Loucy (cell line): Measurements from ENCODE around the gene PPARG.

Experiments used
- H2AFZ ChIP-seq: fragments of 200-600 bp; sonication (generic); 2 replicates; pipeline ENCODE4 v1.6.0; 2016; ENCODE audit warnings: antibody characterized with exemption, mild to moderate bottlenecking, low read length, moderate library complexity
- H3F3A ChIP-seq: fragments of 200-600 bp; 2 replicates; pipeline ENCODE4 v1.6.0; 2016; ENCODE audit warnings: antibody characterized with exemption, low read depth, mild to moderate bottlenecking
- H3K27me3 ChIP-seq: fragments of 200-600 bp; sonication (generic); 2 replicates; pipeline ENCODE4 v1.6.1; 2014; ENCODE audit warnings: low read length, mild to moderate bottlenecking; ENCODE audit not compliant: insufficient read depth, poor library complexity, severe bottlenecking
- H3K36me3 ChIP-seq: fragments of 200-600 bp; sonication (generic); 2 replicates; pipeline ENCODE4 v1.6.1; 2016; ENCODE audit warnings: low read length; ENCODE audit not compliant: insufficient read depth
- H3K4me1 ChIP-seq: fragments of 200-600 bp; sonication (generic); 2 replicates; pipeline ENCODE4 v1.5.1; 2014; ENCODE audit warnings: low read length, mild to moderate bottlenecking; ENCODE audit not compliant: insufficient read depth, poor library complexity, severe bottlenecking
- H3K4me2 ChIP-seq: fragments of 200-600 bp; sonication (generic); 2 replicates; pipeline ENCODE4 v1.6.0; 2014; ENCODE audit warnings: antibody characterized with exemption, low read length, low read depth, mild to moderate bottlenecking; ENCODE audit not compliant: poor library complexity, severe bottlenecking
- H3K4me3 ChIP-seq: fragments of 200-600 bp; sonication (generic); 2 replicates; pipeline ENCODE4 v1.5.1; 2014; ENCODE audit warnings: low read length, mild to moderate bottlenecking, mixed read lengths; ENCODE audit not compliant: poor library complexity, severe bottlenecking
- H3K79me2 ChIP-seq: fragments of 200-600 bp; sonication (generic); 2 replicates; pipeline ENCODE4 v1.6.1; 2014; ENCODE audit warnings: low read length; ENCODE audit not compliant: insufficient read depth
- H3K9ac ChIP-seq: fragments of 200-600 bp; sonication (generic); 2 replicates; pipeline ENCODE4 v1.6.0; 2014; ENCODE audit warnings: mild to moderate bottlenecking, low read depth, low read length, moderate library complexity; ENCODE audit not compliant: poor library complexity, severe bottlenecking
- H3K9me2 ChIP-seq: fragments of 200-600 bp; sonication (generic); replicated peaks from 2 replicates; pipeline ENCODE4 v1.6.1; 2016; ENCODE audit warnings: low read depth, low read length, mixed read lengths
- H3K9me3 ChIP-seq: fragments of 200-600 bp; sonication (generic); 2 replicates; pipeline ENCODE4 v1.6.1; 2014; ENCODE audit warnings: mild to moderate bottlenecking, antibody characterized with exemption, low read length, low read depth; ENCODE audit not compliant: insufficient read depth
- H4K20me1 ChIP-seq: fragments of 200-600 bp; sonication (generic); 2 replicates; pipeline ENCODE4 v1.6.0; 2014; ENCODE audit warnings: antibody characterized with exemption, low read length, mild to moderate bottlenecking; ENCODE audit not compliant: insufficient read depth, poor library complexity, severe bottlenecking
- CTCF ChIP-seq: fragments of 200-600 bp; sonication (generic); conservative IDR thresholded peaks from 2 replicates; pipeline ENCODE4 v1.5.1; 2014; ENCODE audit warnings: mild to moderate bottlenecking, antibody characterized with exemption, low read length
- EZH2phosphoT487 ChIP-seq: fragments of 200-600 bp; IDR thresholded peaks from 2 replicates; pipeline ENCODE4 v1.6.1; 2018; ENCODE audit warnings: antibody characterized with exemption, mild to moderate bottlenecking, moderate library complexity, borderline replicate concordance

PPARG gene

GRCh38 chr3:12369029-12369428 lies 80.2 kb downstream of the PPARG start:
- H3K9me3 ChIP-seq: peaks cover 9% of the 10 kb centered on the region; the same call in 1 of the 2 replicates
- H3F3A ChIP-seq: no peaks in the 10 kb centered on the region
- no peaks in the 10 kb centered on the region for H3K27me3 ChIP-seq
- H2AFZ ChIP-seq: no peak overlapping the region
- no peak overlapping the region for H3K9ac ChIP-seq
- H3K79me2 ChIP-seq: no peaks in the 10 kb centered on the region
- H3K9me2 ChIP-seq: no peaks in the 10 kb centered on the region
- no peak overlapping the region for H3K4me2 ChIP-seq
- no peaks in the 10 kb centered on the region for H3K36me3 ChIP-seq
- peaks cover 15% of the 10 kb centered on the region for H3K4me1 ChIP-seq
- H3K4me3 ChIP-seq: no peak overlapping the region
- H4K20me1 ChIP-seq: no peaks in the 10 kb centered on the region
- TF ChIP-seq EZH2phosphoT487 (no peak), CTCF (no peak)

GRCh38 chr3:12369598-12369997 lies 80.7 kb downstream of the PPARG start:
- no peak overlapping the region for H3K4me3 ChIP-seq
- H3K36me3 ChIP-seq: no peaks in the 10 kb centered on the region
- H3K9ac ChIP-seq: no peak overlapping the region
- H3F3A ChIP-seq: no peaks in the 10 kb centered on the region
- peaks cover 10% of the 10 kb centered on the region for H3K4me1 ChIP-seq
- TF ChIP-seq EZH2phosphoT487 (no peak), CTCF (no peak)
- H3K79me2 ChIP-seq: no peaks in the 10 kb centered on the region
- no peaks in the 10 kb centered on the region for H3K27me3 ChIP-seq
- no peaks in the 10 kb centered on the region for H3K9me2 ChIP-seq
- no peak overlapping the region for H3K4me2 ChIP-seq
- no peaks in the 10 kb centered on the region for H4K20me1 ChIP-seq
- H2AFZ ChIP-seq: no peak overlapping the region
- peaks cover 9% of the 10 kb centered on the region; the same call in 1 of the 2 replicates for H3K9me3 ChIP-seq

GRCh38 chr3:12370758-12371157 lies 81.9 kb downstream of the PPARG start:
- H4K20me1 ChIP-seq: no peaks in the 10 kb centered on the region
- H2AFZ ChIP-seq: no peak overlapping the region
- H3K4me1 ChIP-seq: peaks cover 15% of the 10 kb centered on the region
- peak; percentile 32 for TF ChIP-seq CTCF
- TF ChIP-seq EZH2phosphoT487: no peak
- no peaks in the 10 kb centered on the region for H3K9me2 ChIP-seq
- no peaks in the 10 kb centered on the region for H3K36me3 ChIP-seq
- H3K9me3 ChIP-seq: peaks cover 6% of the 10 kb centered on the region; the same call in 1 of the 2 replicates
- no peak overlapping the region for H3K4me2 ChIP-seq
- no peak overlapping the region for H3K4me3 ChIP-seq
- no peak overlapping the region for H3K9ac ChIP-seq
- H3K27me3 ChIP-seq: no peaks in the 10 kb centered on the region
- no peaks in the 10 kb centered on the region for H3K79me2 ChIP-seq
- H3F3A ChIP-seq: no peaks in the 10 kb centered on the region
